ENCODE data around the gene LRRK2.

- TF ChIP-seq MAX (IDR thresholded peaks at IDR 0.05) (no peak), CTCF (IDR thresholded peaks at IDR 0.05; ENCODE audit: low read depth, low read length, missing input control) (no peak), FOXA1 (IDR thresholded peaks at IDR 0.05) (no peak), YY1 (IDR thresholded peaks at IDR 0.05) (no peak)
These were observed 111.2 kb downstream of the LRRK2 start for GRCh38 chr12:40335991-40336390.

All from liver (tissue), 2 donors.